Measurements from ENCODE around the gene SGPP1.
"Not testable (repeated sequence)": the region's sequence is repeated elsewhere in the genome, so short reads cannot be mapped to it uniquely, and the experiment has no call there.

The SGPP1 gene

DNA sequence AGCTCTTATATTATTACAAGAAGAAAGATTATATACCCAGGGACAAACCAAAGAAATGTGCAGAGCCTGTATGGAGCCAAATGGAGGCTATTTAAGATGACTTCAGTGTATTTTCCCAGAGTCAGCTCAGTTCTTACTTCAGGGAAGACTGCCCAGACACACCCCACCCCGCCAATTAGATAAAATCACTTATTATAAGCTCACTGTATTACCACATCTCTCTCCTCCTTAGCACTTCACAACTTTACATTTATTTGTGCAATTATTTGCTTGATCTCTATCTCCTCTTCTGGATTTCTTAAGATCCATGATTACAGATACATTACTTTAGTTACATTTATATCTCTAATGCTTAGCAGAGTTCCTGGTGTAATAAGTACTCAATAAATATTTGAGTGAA lies 61.5 kb downstream of the SGPP1 start (continued):
- TF ChIP-seq, protein P1, sequence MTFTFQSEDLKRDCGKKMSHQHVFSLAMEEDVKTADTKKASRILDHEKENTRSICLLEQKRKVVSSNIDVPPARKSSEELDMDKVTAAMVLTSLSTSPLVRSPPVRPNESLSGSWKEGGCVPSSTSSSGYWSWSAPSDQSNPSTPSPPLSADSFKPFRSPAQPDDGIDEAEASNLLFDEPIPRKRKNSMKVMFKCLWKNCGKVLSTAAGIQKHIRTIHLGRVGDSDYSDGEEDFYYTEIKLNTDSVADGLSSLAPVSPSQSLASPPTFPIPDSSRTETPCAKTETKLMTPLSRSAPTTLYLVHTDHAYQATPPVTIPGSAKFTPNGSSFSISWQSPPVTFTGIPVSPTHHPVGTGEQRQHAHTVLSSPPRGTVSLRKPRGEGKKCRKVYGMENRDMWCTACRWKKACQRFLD (tag by site-specific recombination; IDR thresholded peaks at IDR 0.05), result no peak
- no peak for TF ChIP-seq ZSCAN16 (tag by site-specific recombination; IDR thresholded peaks at IDR 0.05)
- TF ChIP-seq ZNF548 (tag by site-specific recombination; IDR thresholded peaks at IDR 0.05), result no peak
- TF ChIP-seq, protein P2, sequence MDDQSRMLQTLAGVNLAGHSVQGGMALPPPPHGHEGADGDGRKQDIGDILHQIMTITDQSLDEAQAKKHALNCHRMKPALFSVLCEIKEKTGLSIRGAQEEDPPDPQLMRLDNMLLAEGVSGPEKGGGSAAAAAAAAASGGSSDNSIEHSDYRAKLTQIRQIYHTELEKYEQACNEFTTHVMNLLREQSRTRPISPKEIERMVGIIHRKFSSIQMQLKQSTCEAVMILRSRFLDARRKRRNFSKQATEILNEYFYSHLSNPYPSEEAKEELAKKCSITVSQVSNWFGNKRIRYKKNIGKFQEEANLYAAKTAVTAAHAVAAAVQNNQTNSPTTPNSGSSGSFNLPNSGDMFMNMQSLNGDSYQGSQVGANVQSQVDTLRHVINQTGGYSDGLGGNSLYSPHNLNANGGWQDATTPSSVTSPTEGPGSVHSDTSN (CRISPR knock-in tag; IDR thresholded peaks at IDR 0.05), result no peak
- no peak for TF ChIP-seq ZFP69B (tag by site-specific recombination; IDR thresholded peaks at IDR 0.05)
- TF ChIP-seq, protein P3, sequence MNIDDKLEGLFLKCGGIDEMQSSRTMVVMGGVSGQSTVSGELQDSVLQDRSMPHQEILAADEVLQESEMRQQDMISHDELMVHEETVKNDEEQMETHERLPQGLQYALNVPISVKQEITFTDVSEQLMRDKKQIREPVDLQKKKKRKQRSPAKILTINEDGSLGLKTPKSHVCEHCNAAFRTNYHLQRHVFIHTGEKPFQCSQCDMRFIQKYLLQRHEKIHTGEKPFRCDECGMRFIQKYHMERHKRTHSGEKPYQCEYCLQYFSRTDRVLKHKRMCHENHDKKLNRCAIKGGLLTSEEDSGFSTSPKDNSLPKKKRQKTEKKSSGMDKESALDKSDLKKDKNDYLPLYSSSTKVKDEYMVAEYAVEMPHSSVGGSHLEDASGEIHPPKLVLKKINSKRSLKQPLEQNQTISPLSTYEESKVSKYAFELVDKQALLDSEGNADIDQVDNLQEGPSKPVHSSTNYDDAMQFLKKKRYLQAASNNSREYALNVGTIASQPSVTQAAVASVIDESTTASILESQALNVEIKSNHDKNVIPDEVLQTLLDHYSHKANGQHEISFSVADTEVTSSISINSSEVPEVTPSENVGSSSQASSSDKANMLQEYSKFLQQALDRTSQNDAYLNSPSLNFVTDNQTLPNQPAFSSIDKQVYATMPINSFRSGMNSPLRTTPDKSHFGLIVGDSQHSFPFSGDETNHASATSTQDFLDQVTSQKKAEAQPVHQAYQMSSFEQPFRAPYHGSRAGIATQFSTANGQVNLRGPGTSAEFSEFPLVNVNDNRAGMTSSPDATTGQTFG (tag by site-specific recombination; IDR thresholded peaks at IDR 0.05; ENCODE audit: borderline replicate concordance), result no peak
- no peak for TF ChIP-seq KLF16 (tag by site-specific recombination; IDR thresholded peaks at IDR 0.05)
- no peak for TF ChIP-seq ZNF146 (tag by site-specific recombination; IDR thresholded peaks at IDR 0.05)
- TF ChIP-seq ZNF302 (tag by site-specific recombination; IDR thresholded peaks at IDR 0.05; ENCODE audit: low read depth), result no peak

DNA sequence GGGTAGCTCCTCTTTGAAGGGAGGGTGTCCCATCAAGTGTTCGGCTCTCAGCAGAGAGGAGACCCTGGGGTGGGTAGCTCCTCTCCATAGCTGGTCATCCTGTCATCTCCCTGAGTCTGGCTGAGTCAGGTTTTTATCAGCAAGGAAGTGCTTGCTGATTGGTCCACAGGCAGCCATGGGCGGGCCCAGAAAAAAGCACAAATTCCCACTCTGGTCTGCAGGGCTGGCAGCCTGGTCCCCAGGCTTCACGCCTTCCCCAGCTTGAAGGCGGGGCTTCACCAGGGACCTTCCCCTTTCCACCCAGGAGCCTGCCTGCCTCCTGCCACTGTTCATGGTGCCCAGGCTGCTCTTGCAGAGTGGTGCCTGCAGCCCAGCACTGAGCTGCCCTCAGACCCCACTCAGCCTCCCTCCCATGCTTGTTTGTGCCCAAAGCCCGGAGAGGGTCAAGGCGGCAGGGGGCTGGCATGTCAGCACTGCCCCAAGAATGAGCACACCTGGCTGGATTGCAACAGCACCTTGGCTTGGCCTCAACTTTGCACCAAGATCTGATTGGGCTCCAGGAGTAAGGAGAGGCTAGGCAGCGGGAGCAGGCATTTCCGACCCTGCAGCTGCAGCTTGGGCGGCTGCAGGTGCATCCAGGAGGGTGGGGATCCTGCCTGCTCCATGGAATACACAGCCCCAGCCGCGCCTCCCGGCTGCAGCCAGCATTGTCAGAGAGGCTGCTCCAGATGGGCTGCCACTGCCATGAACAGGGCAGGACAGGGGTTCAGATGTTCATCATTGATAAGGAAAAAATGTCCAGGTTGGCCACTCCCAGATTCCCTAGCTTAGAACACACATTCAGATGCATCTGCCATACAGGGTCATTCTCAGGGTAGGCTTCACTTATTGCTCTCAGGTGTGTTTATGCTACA lies 64.2 kb downstream of the SGPP1 start:
- Histone ChIP-seq H3K4me3 (ENCODE audit: low read depth, low read length) (no peak overlapping the region), H3K4me1 (ENCODE audit: control insufficient read depth, insufficient read depth, low read length) (no peaks in the 10 kb centered on the region), H3K27ac (ENCODE audit: extremely low read depth, low read depth, low read length) (no peak overlapping the region), H3K36me3 (ENCODE audit: control insufficient read depth in 2 of 2, insufficient read depth in 1 of 2, low read length in 2 of 2) (no peaks in the 10 kb centered on the region; a peak in 1 of 3 replicates), H3K9me3 (ENCODE audit: control insufficient read depth, insufficient read depth, low read depth, low read length) (no peaks in the 10 kb centered on the region)
- TF ChIP-seq ZNF133 (tag by site-specific recombination; IDR thresholded peaks at IDR 0.05) (no peak), ZNF670 (tag by site-specific recombination; IDR thresholded peaks at IDR 0.05; ENCODE audit: low read depth) (no peak), YY1 (tag by site-specific recombination; IDR thresholded peaks at IDR 0.05) (no peak), EGR2 (tag by site-specific recombination; IDR thresholded peaks at IDR 0.05; ENCODE audit: low read depth) (no peak), HOXA7 (CRISPR knock-in tag; IDR thresholded peaks at IDR 0.05; ENCODE audit: borderline replicate concordance) (no peak), ZBTB7A (tag by site-specific recombination; IDR thresholded peaks at IDR 0.05; ENCODE audit: low read depth) (no peak)
- TF ChIP-seq, protein P4, sequence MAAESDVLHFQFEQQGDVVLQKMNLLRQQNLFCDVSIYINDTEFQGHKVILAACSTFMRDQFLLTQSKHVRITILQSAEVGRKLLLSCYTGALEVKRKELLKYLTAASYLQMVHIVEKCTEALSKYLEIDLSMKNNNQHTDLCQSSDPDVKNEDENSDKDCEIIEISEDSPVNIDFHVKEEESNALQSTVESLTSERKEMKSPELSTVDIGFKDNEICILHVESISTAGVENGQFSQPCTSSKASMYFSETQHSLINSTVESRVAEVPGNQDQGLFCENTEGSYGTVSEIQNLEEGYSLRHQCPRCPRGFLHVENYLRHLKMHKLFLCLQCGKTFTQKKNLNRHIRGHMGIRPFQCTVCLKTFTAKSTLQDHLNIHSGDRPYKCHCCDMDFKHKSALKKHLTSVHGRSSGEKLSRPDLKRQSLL (tag by site-specific recombination; IDR thresholded peaks at IDR 0.05), result no peak
- ChIA-PET CTCF (interaction anchor here (0.5 kb wide), 1 partner anchor 11 kb away, joined by 3 read pairs; no protein-coding TSS in a partner anchor), POLR2A (no interaction called here)

DNA sequence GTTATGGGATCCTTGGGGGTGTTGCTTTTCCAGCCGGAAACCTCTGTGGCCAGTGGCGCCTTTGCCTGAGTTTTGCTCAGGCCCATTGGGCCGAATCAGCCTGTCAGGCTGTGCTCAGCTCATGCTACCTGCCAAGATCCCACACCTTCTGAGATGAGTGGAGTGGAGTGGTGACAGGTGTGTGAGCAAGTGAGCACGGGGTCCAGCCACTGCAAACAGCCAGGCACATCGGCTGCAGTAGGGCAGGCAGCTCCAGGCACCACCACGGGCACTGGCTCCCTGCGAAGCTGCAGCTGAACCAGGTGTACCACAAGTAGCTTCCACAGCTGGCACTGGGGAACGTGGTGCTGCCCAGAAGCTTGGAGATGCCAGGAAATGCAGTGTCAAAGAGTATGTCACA lies 65.1 kb downstream of the SGPP1 start:
- ChIA-PET POLR2A (no interaction called here), CTCF (interaction anchor here (0.5 to 1.0 kb wide), 2 partner anchors 8 to 10 kb away, joined by 3 read pairs; no protein-coding TSS in a partner anchor)
- TF ChIP-seq ZNF311 (tag by site-specific recombination; IDR thresholded peaks at IDR 0.05; ENCODE audit: borderline replicate concordance), result no peak
- no peak for TF ChIP-seq TCF7L2 (IDR thresholded peaks at IDR 0.05; ENCODE audit: borderline replicate concordance, low read depth, low read length)
- no peak for TF ChIP-seq ZNF10 (tag by site-specific recombination; IDR thresholded peaks at IDR 0.05)
- TF ChIP-seq ZNF19 (tag by site-specific recombination; IDR thresholded peaks at IDR 0.05; ENCODE audit: low read depth), result no peak
- Histone ChIP-seq H3K4me1 (ENCODE audit: control insufficient read depth, insufficient read depth, low read length) (no peaks in the 10 kb centered on the region), H3K36me3 (ENCODE audit: control insufficient read depth in 2 of 2, insufficient read depth in 1 of 2, low read length in 2 of 2) (no peaks in the 10 kb centered on the region; a peak in 1 of 3 replicates), H3K9me3 (ENCODE audit: control insufficient read depth, insufficient read depth, low read depth, low read length) (no peaks in the 10 kb centered on the region), H3K27ac (ENCODE audit: extremely low read depth, low read depth, low read length) (no peak overlapping the region), H3K4me3 (ENCODE audit: low read depth, low read length) (no peak overlapping the region)

DNA sequence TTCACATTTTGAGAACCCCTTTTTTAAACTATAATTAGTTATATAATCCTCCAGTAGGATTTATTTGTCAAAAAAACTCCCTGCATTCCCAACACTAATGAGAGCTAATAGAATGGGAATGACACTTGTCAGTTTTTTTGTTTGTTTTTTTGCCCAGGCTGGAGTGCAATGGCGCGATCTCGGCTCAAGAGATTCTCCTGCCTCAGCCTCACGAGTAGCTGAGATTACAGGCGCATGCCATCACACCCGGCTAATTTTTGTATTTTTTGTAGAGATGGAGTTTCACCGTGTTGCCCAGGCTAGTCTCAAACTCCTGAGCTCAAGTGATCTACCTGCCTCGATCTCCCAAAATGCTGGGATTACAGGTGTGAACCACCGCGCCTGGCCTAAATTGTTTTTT lies 66.0 kb downstream of the SGPP1 start:
- H3K4me1 ChIP-seq (ENCODE audit: control insufficient read depth, insufficient read depth, low read length); POLR2A ChIA-PET; H3K36me3 ChIP-seq (ENCODE audit: control insufficient read depth in 2 of 2, insufficient read depth in 1 of 2, low read length in 2 of 2); H3K9me3 ChIP-seq (ENCODE audit: control insufficient read depth, insufficient read depth, low read depth, low read length); H3K27ac ChIP-seq (ENCODE audit: extremely low read depth, low read depth, low read length); H3K4me3 ChIP-seq (ENCODE audit: low read depth, low read length): not testable (repeated sequence)
- CTCF ChIA-PET, result interaction anchor here (1.0 to 1.3 kb wide), 2 partner anchors 7 to 9 kb away, joined by 3 to 5 read pairs; no protein-coding TSS in a partner anchor

Data from HEK293 (cell line).